Kasumi-1 (cell line): ENCODE data around the gene TFDP2.
A peak's percentile ranks its signal among the peaks of the same experiment; 100 is the strongest.

Experiments used
- DNase-seq, 2 experiments: peaks; one replicate each; lab custom pipeline; 2025; lab: John Stamatoyannopoulos, UW

The TFDP2 gene

GRCh38 chr3:142072816-142073215, 76.5 kb downstream of the TFDP2 start:
- no peak for DNase-seq

GRCh38 chr3:142065932-142066331, 83.4 kb downstream of the TFDP2 start:
- no peak for DNase-seq

- no peak for DNase-seq
These were observed 84.0 kb downstream of the TFDP2 start for GRCh38 chr3:142065344-142065743.

GRCh38 chr3:142064454-142064853, 84.9 kb downstream of the TFDP2 start:
- no peak for DNase-seq

- DNase-seq, result no peak
These were observed 92.0 kb downstream of the TFDP2 start for GRCh38 chr3:142057331-142057725.

GRCh38 chr3:142056656-142057330, 92.6 kb downstream of the TFDP2 start:
- no peak for DNase-seq

- no peak for DNase-seq
These were observed 95.5 kb downstream of the TFDP2 start for GRCh38 chr3:142053835-142054234.

GRCh38 chr3:142053244-142053643, 96.1 kb downstream of the TFDP2 start:
- peak; percentile 30 to 40 for DNase-seq

GRCh38 chr3:142051351-142051750, 98.0 kb downstream of the TFDP2 start:
- DNase-seq, result no peak

GRCh38 chr3:142047021-142047369, 102.3 kb downstream of the TFDP2 start:
- DNase-seq, result no peak

GRCh38 chr3:142046320-142047020, 102.9 kb downstream of the TFDP2 start:
- DNase-seq, result peak; percentile 93 to 95

- no peak for DNase-seq
These were observed 108.3 kb downstream of the TFDP2 start for GRCh38 chr3:142040941-142041491.

GRCh38 chr3:142035308-142035922, 113.9 kb downstream of the TFDP2 start:
- DNase-seq, result no peak

- no peak for DNase-seq
These were observed 116.1 kb downstream of the TFDP2 start for GRCh38 chr3:142033292-142033691.

- DNase-seq, result no peak
These were observed 117.8 kb downstream of the TFDP2 start for GRCh38 chr3:142031575-142031974.

GRCh38 chr3:142029791-142030190, 119.6 kb downstream of the TFDP2 start:
- DNase-seq, result no peak

- no peak for DNase-seq
These were observed 120.2 kb downstream of the TFDP2 start for GRCh38 chr3:142029052-142029642.

- DNase-seq, result peak; percentile 80 to 94
These were observed 121.0 kb downstream of the TFDP2 start for GRCh38 chr3:142028243-142028777.

GRCh38 chr3:142027735-142028134, 121.6 kb downstream of the TFDP2 start:
- peak; percentile 42 to 53 for DNase-seq

GRCh38 chr3:142027300-142027699, 122.0 kb downstream of the TFDP2 start:
- DNase-seq, result peak; percentile 20 to 51

GRCh38 chr3:142026333-142026732, 123.0 kb downstream of the TFDP2 start:
- no peak for DNase-seq

GRCh38 chr3:142022381-142022780, 127.0 kb downstream of the TFDP2 start:
- DNase-seq, result peak; percentile 56 to 62
